ENCODE data around the gene SNX15. TPM values are rescaled to one million over a fixed set of nuclear protein-coding genes. Genes with fewer than 3 reads are reported as not detected.

Gene SNX15
- total RNA-seq, 1 donor from 2014 or later = 16.5 TPM

- TF ChIP-seq CTCF (conservative IDR thresholded peaks at IDR 0.05; ENCODE audit: low read depth, low read length) = no peak
- no peak overlapping the region for H3K4me3 ChIP-seq (ENCODE audit: low read depth, low read length)
- no peak for DNase-seq (ENCODE audit: low read depth)
Measured at GRCh38 chr11:65043881-65044501, 16.8 kb downstream of the SNX15 start.

- TF ChIP-seq CTCF (conservative IDR thresholded peaks at IDR 0.05; ENCODE audit: low read depth, low read length) = no peak
- H3K4me3 ChIP-seq (ENCODE audit: low read depth, low read length) = no peak overlapping the region
- no peak for DNase-seq (ENCODE audit: low read depth)
Measured at GRCh38 chr11:65045061-65045460, 17.8 kb downstream of the SNX15 start.

GRCh38 chr11:65045728-65046127 is 18.5 kb downstream of the SNX15 start:
- DNase-seq (ENCODE audit: low read depth) = no peak
- H3K4me3 ChIP-seq (ENCODE audit: low read depth, low read length) = no peak overlapping the region
- TF ChIP-seq CTCF (conservative IDR thresholded peaks at IDR 0.05; ENCODE audit: low read depth, low read length) = no peak

GRCh38 chr11:65047581-65048422 is 20.6 kb downstream of the SNX15 start:
- no peak for DNase-seq (ENCODE audit: low read depth)
- peak overlapping the region; percentile 23 for H3K4me3 ChIP-seq (ENCODE audit: low read depth, low read length)
- no peak for TF ChIP-seq CTCF (conservative IDR thresholded peaks at IDR 0.05; ENCODE audit: low read depth, low read length)

GRCh38 chr11:65051398-65051858 is 24.2 kb downstream of the SNX15 start:
- no peak overlapping the region for H3K4me3 ChIP-seq (ENCODE audit: low read depth, low read length)
- DNase-seq (ENCODE audit: low read depth) = no peak
- no peak for TF ChIP-seq CTCF (conservative IDR thresholded peaks at IDR 0.05; ENCODE audit: low read depth, low read length)

- TF ChIP-seq CTCF (conservative IDR thresholded peaks at IDR 0.05; ENCODE audit: low read depth, low read length) = no peak
- no peak overlapping the region for H3K4me3 ChIP-seq (ENCODE audit: low read depth, low read length)
- DNase-seq (ENCODE audit: low read depth) = no peak
Measured at GRCh38 chr11:65053827-65054508, 26.7 kb downstream of the SNX15 start.

All from epithelial cell of proximal tubule (primary cell).